Measurements from ENCODE around the gene MRFAP1L1. TPM values are rescaled to one million over a fixed set of nuclear protein-coding genes. Genes with fewer than 3 reads are reported as not detected.
A peak's percentile ranks its signal among the peaks of the same experiment; 100 is the strongest.

The MRFAP1L1 gene
- total and polyA plus RNA-seq, 4 donors = 46.1 to 75.1 (median 56.3) TPM

GRCh38 chr4:6692806-6693205 is 16.9 kb downstream of the MRFAP1L1 start:
- H3K4me3 ChIP-seq = no peak overlapping the region
- no peaks in the 10 kb centered on the region for H3K9me3 ChIP-seq (ENCODE audit: control insufficient read depth in 4 of 4, insufficient read depth in 3 of 4, low read length in 3 of 4)
- H3K4me1 ChIP-seq (ENCODE audit: control insufficient read depth in 5 of 5, insufficient read depth in 5 of 5, low read length in 5 of 5) = peaks cover 2 to 31% (median 19%) of the 10 kb centered on the region in 5 donors
- ATAC-seq (ENCODE audit: insufficient read depth, low FRiP score) = no peak
- peak; percentile 61 to 78 (median 61) for DNase-seq
- peak overlapping the region in 1 of 2 donors; percentile 24 for H3K9ac ChIP-seq (ENCODE audit: insufficient read depth in 1 of 2, low read length in 2 of 2)
- H3K36me3 ChIP-seq (ENCODE audit: control insufficient read depth in 4 of 4, insufficient read depth in 4 of 4, low read length in 4 of 4) = no peaks in the 10 kb centered on the region
- TF ChIP-seq CTCF (IDR thresholded peaks at IDR 0.05; ENCODE audit: control extremely low read depth, extremely low read depth) = no peak
- no peaks in the 10 kb centered on the region for H3K27me3 ChIP-seq (ENCODE audit: control insufficient read depth in 3 of 3, insufficient read depth in 3 of 3, low read length in 2 of 3)
- H3K27ac ChIP-seq (ENCODE audit: low read depth in 1 of 2, low read length in 1 of 2) = peak overlapping the region in 1 of 2 donors; percentile 57
- 61 to 63% methylated on average over 3 of the region's 3 CpGs for WGBS, 2 donors

- TF ChIP-seq CTCF (IDR thresholded peaks at IDR 0.05; ENCODE audit: control extremely low read depth, extremely low read depth) = no peak
- 75 to 90% methylated on average over 8 of the region's 8 CpGs for WGBS, 2 donors
- peaks cover 2 to 31% (median 19%) of the 10 kb centered on the region in 5 donors for H3K4me1 ChIP-seq (ENCODE audit: control insufficient read depth in 5 of 5, insufficient read depth in 5 of 5, low read length in 5 of 5)
- no peaks in the 10 kb centered on the region for H3K27me3 ChIP-seq (ENCODE audit: control insufficient read depth in 3 of 3, insufficient read depth in 3 of 3, low read length in 2 of 3)
- H3K9me3 ChIP-seq (ENCODE audit: control insufficient read depth in 4 of 4, insufficient read depth in 3 of 4, low read length in 3 of 4) = no peaks in the 10 kb centered on the region
- DNase-seq = peak in 1 of 3 donors; percentile 14
- no peaks in the 10 kb centered on the region for H3K36me3 ChIP-seq (ENCODE audit: control insufficient read depth in 4 of 4, insufficient read depth in 4 of 4, low read length in 4 of 4)
- ATAC-seq (ENCODE audit: insufficient read depth, low FRiP score) = no peak
- H3K9ac ChIP-seq (ENCODE audit: insufficient read depth in 1 of 2, low read length in 2 of 2) = peak overlapping the region in 1 of 2 donors; percentile 8
- H3K27ac ChIP-seq (ENCODE audit: low read depth in 1 of 2, low read length in 1 of 2) = peak overlapping the region in 1 of 2 donors; percentile 57
- no peak overlapping the region for H3K4me3 ChIP-seq
These were observed 17.3 kb downstream of the MRFAP1L1 start for GRCh38 chr4:6692379-6692778.

- H3K27ac ChIP-seq (ENCODE audit: low read depth in 1 of 2, low read length in 1 of 2) = peak overlapping the region in 1 of 2 donors; percentile 84
- ATAC-seq (ENCODE audit: insufficient read depth, low FRiP score) (peak; percentile 63), DNase-seq (no peak)
- no peak overlapping the region for H3K9ac ChIP-seq (ENCODE audit: insufficient read depth in 1 of 2, low read length in 2 of 2)
- H3K4me1 ChIP-seq (ENCODE audit: control insufficient read depth in 5 of 5, insufficient read depth in 5 of 5, low read length in 5 of 5) = peaks cover 0 to 26% (median 17%) of the 10 kb centered on the region in 5 donors
- H3K9me3 ChIP-seq (ENCODE audit: control insufficient read depth in 4 of 4, insufficient read depth in 3 of 4, low read length in 3 of 4) = no peaks in the 10 kb centered on the region
- 68 to 72% methylated on average over 15 of the region's 15 CpGs for WGBS, 2 donors
- TF ChIP-seq CTCF (IDR thresholded peaks at IDR 0.05; ENCODE audit: control extremely low read depth, extremely low read depth) = no peak
- no peaks in the 10 kb centered on the region for H3K36me3 ChIP-seq (ENCODE audit: control insufficient read depth in 4 of 4, insufficient read depth in 4 of 4, low read length in 4 of 4)
- no peak overlapping the region for H3K4me3 ChIP-seq
- H3K27me3 ChIP-seq (ENCODE audit: control insufficient read depth in 3 of 3, insufficient read depth in 3 of 3, low read length in 2 of 3) = no peaks in the 10 kb centered on the region
These were observed 20.1 kb downstream of the MRFAP1L1 start for GRCh38 chr4:6689506-6689960.

All from lung (tissue), 12 donors.